Activated CD8-positive, alpha-beta T cell treated with anti-CD3 and anti-CD28 coated beads, Interleukin-2, amount 10 ng/mL, durations not matched to agents 7 days and 5 days (primary cell): Measurements from ENCODE around the gene ZNF8. TPM values are rescaled to one million over a fixed set of nuclear protein-coding genes. Genes with fewer than 3 reads are reported as not detected.
"Not testable (repeated sequence)": the region's sequence is repeated elsewhere in the genome, so short reads cannot be mapped to it uniquely, and the experiment has no call there.

ENCODE experiments used
- ATAC-seq: fragments of 150-1000 bp; cut with Tn5 transposase; one replicate; pipeline ENCODE4 v1.10.0; 2021; ENCODE audit warnings: moderate library complexity
- CTCF ChIA-PET: fragments of 350-600 bp; sonication (Branson Sonifier 250); formaldehyde crosslinking; loops from one replicate; lab custom pipeline; 2021; ENCODE audit warnings: antibody characterized with exemption; lab: Charles Lee
- POLR2A ChIA-PET: fragments of 350-600 bp; sonication (Branson Sonifier 250); formaldehyde crosslinking; loops from one replicate; lab custom pipeline; 2021; ENCODE audit warnings: antibody characterized with exemption; lab: Charles Lee
- DNase-seq: peaks from one replicate; pipeline ENCODE4 v3.0.0-alpha.2; 2020
- H3K27ac Mint-ChIP-seq: one replicate; pipeline ENCODE4 v1.8.0; 2021; ENCODE audit warnings: mild to moderate bottlenecking, mixed read lengths
- H3K27me3 Mint-ChIP-seq: one replicate; pipeline ENCODE4 v1.8.0; 2021; ENCODE audit warnings: low read depth, mixed read lengths
- H3K36me3 Mint-ChIP-seq: one replicate; pipeline ENCODE4 v1.8.0; 2021; ENCODE audit warnings: low read depth, mixed read lengths
- H3K4me1 Mint-ChIP-seq: one replicate; pipeline ENCODE4 v1.8.0; 2021; ENCODE audit warnings: low read depth, mixed read lengths
- H3K4me3 Mint-ChIP-seq: one replicate; pipeline ENCODE4 v1.8.0; 2021; ENCODE audit warnings: mild to moderate bottlenecking, mixed read lengths
- H3K9me3 Mint-ChIP-seq: one replicate; pipeline ENCODE4 v1.8.0; 2022; ENCODE audit warnings: mixed read lengths; ENCODE audit not compliant: insufficient read depth
- total RNA-seq, 2 experiments: library from RNA; stranded (reverse); gene quantifications; one replicate each; pipeline ENCODE4 v1.2.3, GENCODE V29; 2021

The ZNF8 gene
- total RNA-seq, 2 experiments from 2014 or later = 4.7 TPM

DNA sequence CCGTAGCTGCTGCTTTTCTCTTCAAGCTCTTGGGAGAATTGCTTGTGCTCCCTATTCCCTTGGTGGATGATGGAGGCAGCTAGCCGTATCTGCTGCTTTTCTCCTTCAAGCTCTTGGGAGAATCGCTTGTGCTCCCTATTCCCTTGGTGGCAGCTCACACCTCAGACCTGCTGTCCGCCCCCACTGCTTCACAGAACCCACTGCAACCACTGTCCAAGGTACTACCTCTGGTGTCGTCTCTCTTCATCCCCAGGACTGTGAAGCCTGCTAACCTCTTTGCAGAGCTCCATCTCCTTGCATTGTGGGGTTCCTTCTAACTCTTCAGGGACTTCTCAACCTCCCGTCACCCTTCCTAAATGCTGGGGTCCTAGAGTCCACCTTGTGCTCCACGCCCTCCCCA, 21.9 kb downstream of the ZNF8 start:
- H3K27me3 Mint-ChIP-seq = no peaks in the 10 kb centered on the region
- ChIA-PET POLR2A (no interaction called here), CTCF (no interaction called here)
- no peak for DNase-seq
- H3K36me3 Mint-ChIP-seq = peaks cover 74% of the 10 kb centered on the region
- H3K4me1 Mint-ChIP-seq = peaks cover 10% of the 10 kb centered on the region
- H3K4me3 Mint-ChIP-seq = no peak overlapping the region
- ATAC-seq = no peak
- H3K27ac Mint-ChIP-seq = no peak overlapping the region
- H3K9me3 Mint-ChIP-seq = peaks cover 15% of the 10 kb centered on the region

DNA sequence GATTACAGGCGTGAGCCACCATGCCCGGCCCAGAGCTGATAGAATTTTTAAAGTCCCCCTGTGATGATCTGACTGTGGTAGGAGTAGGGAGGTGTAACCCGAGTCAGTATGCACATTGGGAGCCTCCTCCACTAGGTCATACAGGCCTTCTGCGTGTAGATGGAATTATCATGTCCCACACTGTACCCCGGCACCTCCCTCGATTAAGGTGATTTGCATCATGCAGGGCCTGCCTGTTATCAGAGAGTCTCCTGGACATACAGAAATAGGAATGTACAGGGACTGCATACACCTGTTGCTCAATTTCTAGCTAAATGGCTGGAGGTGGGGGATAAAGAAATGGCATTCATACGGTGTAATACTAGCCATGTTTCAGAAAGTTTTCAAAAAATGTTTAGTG, 25.5 kb downstream of the ZNF8 start:
- CTCF ChIA-PET = interaction anchor here (2.0 kb wide), 1 partner anchor 122 kb away, joined by 4 read pairs; the partner anchor contains the start of gene ZNF274
- H3K4me1 Mint-ChIP-seq = peaks cover 37% of the 10 kb centered on the region
- H3K27ac Mint-ChIP-seq = peak overlapping the region; percentile 98
- ATAC-seq (no peak), DNase-seq (no peak)
- H3K9me3 Mint-ChIP-seq = peaks cover 9% of the 10 kb centered on the region
- no peaks in the 10 kb centered on the region for H3K27me3 Mint-ChIP-seq
- peaks cover 78% of the 10 kb centered on the region for H3K36me3 Mint-ChIP-seq
- peak overlapping the region; percentile 89 for H3K4me3 Mint-ChIP-seq
- POLR2A ChIA-PET = interaction anchor here (1.2 to 1.6 kb wide), 2 partner anchors 22 to 58 kb away, joined by 4 to 7 read pairs; partner anchors contain the start of genes ZNF497 and ZSCAN22

GRCh38 chr19:58304748-58305064, 26.0 kb downstream of the ZNF8 start:
- peaks cover 9% of the 10 kb centered on the region for H3K9me3 Mint-ChIP-seq
- H3K27ac Mint-ChIP-seq = peak overlapping the region; percentile 98
- no peaks in the 10 kb centered on the region for H3K27me3 Mint-ChIP-seq
- H3K4me1 Mint-ChIP-seq = peaks cover 37% of the 10 kb centered on the region
- ATAC-seq = no peak
- peaks cover 81% of the 10 kb centered on the region for H3K36me3 Mint-ChIP-seq
- CTCF ChIA-PET = interaction anchor here (0.6 kb wide), 1 partner anchor 216 kb away, joined by 3 read pairs; no protein-coding TSS in a partner anchor
- H3K4me3 Mint-ChIP-seq = peak overlapping the region; percentile 89
- POLR2A ChIA-PET = interaction anchor here (0.6 to 1.8 kb wide), 7 partner anchors 12 to 58 kb away, joined by 3 to 7 read pairs (median 4); partner anchors contain the start of genes ZNF497 and ZSCAN22
- no peak for DNase-seq

GRCh38 chr19:58305065-58305931, 26.5 kb downstream of the ZNF8 start, which contains the start of gene ERVK3-1:
TSS of gene ERVK3-1 (plus strand) at chr19:58305377. CDS start at chr19:58312169, 6,792 bp downstream.
- Mint-ChIP-seq H3K9me3 (peaks cover 9% of the 10 kb centered on the region), H3K4me3 (peak within 1 kb of the TSS; percentile 89), H3K36me3 (peaks cover 81% of the 10 kb centered on the region), H3K27ac (peak within 1 kb of the TSS; percentile 98), H3K4me1 (peaks cover 37% of the 10 kb centered on the region), H3K27me3 (no peaks in the 10 kb centered on the region)
- ATAC-seq (peak; percentile 97), DNase-seq (peak; percentile 97)
- ChIA-PET CTCF (interaction anchor here (0.6 to 0.8 kb wide), 2 partner anchors 123 to 215 kb away, joined by 3 read pairs; partner anchors contain the start of gene ZNF274), POLR2A (interaction anchor here (0.6 to 1.8 kb wide), 9 partner anchors 12 to 58 kb away, joined by 3 to 7 read pairs (median 4); partner anchors contain the start of genes ZNF497 and ZSCAN22)

GRCh38 chr19:58305932-58306323, 27.2 kb downstream of the ZNF8 start:
- DNase-seq (peak; percentile 36), ATAC-seq (no peak)
- Mint-ChIP-seq H3K9me3 (peaks cover 6% of the 10 kb centered on the region), H3K27ac (peak overlapping the region; percentile 98), H3K27me3 (no peaks in the 10 kb centered on the region), H3K4me3 (peak overlapping the region; percentile 89), H3K36me3 (peaks cover 80% of the 10 kb centered on the region), H3K4me1 (peaks cover 37% of the 10 kb centered on the region)
- POLR2A ChIA-PET = interaction anchor here (0.7 to 1.8 kb wide), 3 partner anchors 21 to 57 kb away, joined by 3 to 7 read pairs (median 6); partner anchors contain the start of genes ZNF497 and ZSCAN22
- CTCF ChIA-PET = interaction anchor here (0.8 kb wide), 1 partner anchor 123 kb away, joined by 3 read pairs; the partner anchor contains the start of gene ZNF274

DNA sequence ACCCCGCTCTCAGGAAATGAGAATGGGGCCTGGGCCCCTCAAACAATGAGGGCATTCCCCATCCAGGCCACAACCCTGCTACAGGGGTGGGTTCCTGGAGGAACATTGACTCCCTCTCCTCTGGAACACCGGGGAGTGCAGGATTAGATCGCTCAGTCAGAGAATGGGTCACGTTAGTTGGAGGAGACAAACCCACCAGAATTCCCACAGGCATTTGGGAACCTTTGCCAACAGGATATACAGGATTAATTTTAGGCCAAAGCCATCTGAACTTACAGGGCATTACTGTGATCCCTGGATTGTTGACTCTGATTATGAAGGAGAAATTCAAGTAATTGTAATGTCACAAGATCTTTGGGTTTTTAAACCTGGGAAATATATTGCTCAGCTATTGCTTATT, 29.0 kb downstream of the ZNF8 start:
- DNase-seq (no peak), ATAC-seq (no peak)
- no peaks in the 10 kb centered on the region for H3K9me3 Mint-ChIP-seq
- ChIA-PET CTCF (interaction anchor here (1.3 kb wide), 1 partner anchor 212 kb away, joined by 3 read pairs; the partner anchor contains the start of gene ZBTB45), POLR2A (no interaction called here)
- H3K36me3 Mint-ChIP-seq = peaks cover 83% of the 10 kb centered on the region
- peaks cover 37% of the 10 kb centered on the region for H3K4me1 Mint-ChIP-seq
- no peak overlapping the region for H3K27ac Mint-ChIP-seq
- H3K27me3 Mint-ChIP-seq = no peaks in the 10 kb centered on the region
- no peak overlapping the region for H3K4me3 Mint-ChIP-seq

DNA sequence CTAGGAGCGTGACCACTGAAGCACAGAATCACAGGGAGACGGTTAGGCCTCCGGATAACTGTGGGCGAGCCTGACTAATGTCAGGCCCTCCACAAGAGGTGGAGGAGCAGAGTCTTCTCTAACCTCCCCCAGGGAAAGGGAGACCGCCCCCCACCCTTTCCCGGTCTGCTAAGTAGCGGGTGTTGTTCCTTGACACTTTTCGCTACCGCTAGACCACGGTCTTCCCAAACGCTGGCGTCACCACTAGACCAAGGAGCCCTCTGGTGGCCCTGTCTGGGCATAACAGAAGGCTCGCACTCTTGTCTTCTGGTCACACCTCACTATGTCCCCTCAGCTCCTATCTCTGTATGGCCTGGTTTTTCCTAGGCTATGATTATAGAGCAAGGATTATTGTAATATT, 31.9 kb downstream of the ZNF8 start:
- H3K9me3 Mint-ChIP-seq, ATAC-seq, H3K27ac Mint-ChIP-seq, POLR2A ChIA-PET, H3K4me3 Mint-ChIP-seq, DNase-seq, H3K27me3 Mint-ChIP-seq: not testable (repeated sequence)
- CTCF ChIA-PET = interaction anchor here (1.0 kb wide), 1 partner anchor 82 kb away, joined by 3 read pairs; the partner anchor contains the start of gene ZNF544
- Mint-ChIP-seq H3K4me1 (peaks cover 27% of the 10 kb centered on the region), H3K36me3 (peaks cover 93% of the 10 kb centered on the region)

GRCh38 chr19:58311345-58311865, 32.6 kb downstream of the ZNF8 start:
- POLR2A ChIA-PET = no interaction called here
- CTCF ChIA-PET = interaction anchor here (0.7 to 1.0 kb wide), 2 partner anchors 83 to 130 kb away, joined by 3 read pairs; partner anchors contain the start of gene ZNF544
- H3K36me3 Mint-ChIP-seq = peaks cover 91% of the 10 kb centered on the region
- no peak overlapping the region for H3K4me3 Mint-ChIP-seq
- DNase-seq (no peak), ATAC-seq (no peak)
- peaks cover 20% of the 10 kb centered on the region for H3K4me1 Mint-ChIP-seq
- H3K27me3 Mint-ChIP-seq = no peaks in the 10 kb centered on the region
- H3K27ac Mint-ChIP-seq = no peak overlapping the region
- H3K9me3 Mint-ChIP-seq = no peaks in the 10 kb centered on the region

DNA sequence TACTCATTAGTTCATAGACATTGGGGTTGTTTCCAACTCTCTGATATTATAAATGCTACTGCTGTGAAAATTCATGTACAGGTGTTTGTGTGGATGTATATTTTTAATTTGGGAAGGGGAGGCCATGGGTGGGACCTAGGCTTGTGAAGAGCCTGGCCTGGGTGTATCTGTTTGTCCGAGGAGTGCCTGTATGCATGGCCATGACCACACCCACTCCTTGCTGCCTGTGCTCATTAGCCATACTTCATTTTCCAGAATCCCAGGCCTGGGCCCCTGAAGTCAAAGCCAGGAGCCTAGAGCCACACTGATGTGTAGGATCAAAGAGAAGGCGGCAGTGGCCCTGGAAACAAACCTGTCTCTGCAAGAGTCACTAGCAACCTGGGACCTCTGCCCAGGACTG, 36.8 kb downstream of the ZNF8 start:
- Mint-ChIP-seq H3K4me3 (no peak overlapping the region), H3K4me1 (no peaks in the 10 kb centered on the region), H3K36me3 (peaks cover 50% of the 10 kb centered on the region), H3K27me3 (no peaks in the 10 kb centered on the region), H3K9me3 (no peaks in the 10 kb centered on the region), H3K27ac (no peak overlapping the region)
- ChIA-PET POLR2A (no interaction called here), CTCF (no interaction called here)
- no peak for DNase-seq
- no peak for ATAC-seq

DNA sequence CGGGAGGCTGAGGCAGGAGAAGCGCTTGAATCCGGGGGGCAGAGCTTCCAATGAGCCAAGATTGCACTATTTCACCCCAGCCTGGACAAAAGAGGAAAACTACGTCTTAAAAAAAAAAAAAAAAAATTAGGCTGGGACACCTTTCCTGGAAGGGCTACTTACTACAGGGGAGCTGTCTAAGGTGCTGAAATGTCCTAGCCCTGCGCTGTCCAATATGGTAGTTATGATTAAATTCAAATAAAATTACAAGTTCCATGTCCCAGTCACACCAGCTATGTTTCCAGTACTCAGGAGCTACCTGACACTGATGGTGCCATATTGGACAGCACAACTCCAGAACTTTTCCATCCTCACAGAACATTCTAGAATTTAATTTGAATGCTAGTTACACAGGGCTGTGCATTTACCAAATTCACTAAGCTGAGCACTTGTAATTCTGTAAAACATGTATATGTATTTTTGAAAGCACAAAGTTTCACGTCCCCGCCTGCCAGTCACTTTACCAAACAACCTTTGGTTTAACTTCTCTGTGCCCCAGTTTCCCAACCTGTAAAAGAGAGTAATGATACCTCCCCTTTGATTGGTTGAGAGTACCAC, 38.8 kb downstream of the ZNF8 start:
- no peaks in the 10 kb centered on the region for H3K27me3 Mint-ChIP-seq
- H3K4me3 Mint-ChIP-seq = no peak overlapping the region
- ATAC-seq = no peak
- H3K27ac Mint-ChIP-seq = no peak overlapping the region
- H3K9me3 Mint-ChIP-seq = no peaks in the 10 kb centered on the region
- peaks cover 32% of the 10 kb centered on the region for H3K36me3 Mint-ChIP-seq
- ChIA-PET POLR2A (interaction anchor here (1.2 to 1.7 kb wide), 3 partner anchors 9 to 13 kb away, joined by 3 to 5 read pairs (median 4); partner anchors contain the start of gene ZSCAN22), CTCF (interaction anchor here (0.6 to 1.5 kb wide), 2 partner anchors 8 to 128 kb away, joined by 3 to 4 read pairs; no protein-coding TSS in a partner anchor)
- H3K4me1 Mint-ChIP-seq = no peaks in the 10 kb centered on the region
- DNase-seq = peak; percentile 60

DNA sequence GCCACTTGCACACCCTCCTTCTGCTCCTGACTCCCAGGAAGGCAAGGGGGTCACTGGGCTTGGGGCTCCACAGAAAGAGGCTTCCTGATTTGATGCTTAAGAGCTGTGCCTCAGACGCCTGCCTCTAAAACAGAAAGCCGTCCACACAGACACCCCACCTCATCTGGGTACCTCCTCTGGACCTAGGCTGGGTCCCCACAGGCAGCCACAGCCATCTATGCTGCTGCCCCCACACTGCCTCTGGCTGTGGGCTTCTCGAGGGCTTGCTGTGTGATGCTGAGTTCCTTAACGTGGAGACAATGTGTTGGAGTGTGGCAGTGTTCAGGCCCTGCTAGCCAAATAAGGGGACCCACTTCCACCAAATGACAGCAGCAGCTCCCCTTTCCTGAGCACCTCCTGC, 39.5 kb downstream of the ZNF8 start:
- CTCF ChIA-PET = interaction anchor here (1.1 kb wide), 1 partner anchor 9 kb away, joined by 4 read pairs; no protein-coding TSS in a partner anchor
- POLR2A ChIA-PET = interaction anchor here (1.6 to 1.7 kb wide), 2 partner anchors 8 to 12 kb away, joined by 4 to 5 read pairs; partner anchors contain the start of gene ZSCAN22
- no peak overlapping the region for H3K27ac Mint-ChIP-seq

More for the DNA sequence above, 39.5 kb downstream of the ZNF8 start:
- H3K36me3 Mint-ChIP-seq = peaks cover 25% of the 10 kb centered on the region
- no peak overlapping the region for H3K4me3 Mint-ChIP-seq
- no peak for DNase-seq
- H3K9me3 Mint-ChIP-seq = no peaks in the 10 kb centered on the region
- H3K27me3 Mint-ChIP-seq = no peaks in the 10 kb centered on the region
- peak; percentile 18 for ATAC-seq
- no peaks in the 10 kb centered on the region for H3K4me1 Mint-ChIP-seq
